HG02588 (cell line): ENCODE results near the gene CHST13.
"Not testable (repeated sequence)": the region's sequence is repeated elsewhere in the genome, so short reads cannot be mapped to it uniquely, and the experiment has no call there.

ENCODE experiments used
- ATAC-seq: cut with Tn5 transposase; IDR thresholded peaks from one replicate; pipeline ENCODE4 v1.9.1; 2021; ENCODE audit warnings: mild to moderate bottlenecking, moderate library complexity; ENCODE audit not compliant: unreplicated experiment

Gene CHST13

GRCh38 chr3:126580746-126581145, 56.8 kb downstream of the CHST13 start:
- ATAC-seq: no peak

GRCh38 chr3:126581569-126581968, 57.6 kb downstream of the CHST13 start:
- no peak for ATAC-seq

- ATAC-seq: no peak
These were observed 58.4 kb downstream of the CHST13 start for GRCh38 chr3:126582311-126582710.

GRCh38 chr3:126591515-126591914, 67.6 kb downstream of the CHST13 start:
- not testable (repeated sequence) for ATAC-seq
